IPS-20b (cell line): ENCODE measurements around the gene LUZP1.

ENCODE experiments used
- H3K27ac ChIP-seq: one replicate; pipeline ENCODE4 v1.5.1; 2013; ENCODE audit warnings: low read length
- H3K27me3 ChIP-seq: 2 replicates; pipeline ENCODE4 v1.6.1; 2013; ENCODE audit warnings: mild to moderate bottlenecking, low read length, inconsistent platforms; ENCODE audit not compliant: insufficient read depth
- H3K36me3 ChIP-seq: 2 replicates; pipeline ENCODE4 v1.6.1; 2013; ENCODE audit warnings: low read depth, mild to moderate bottlenecking, inconsistent platforms, low read length, moderate library complexity; ENCODE audit not compliant: insufficient read depth
- H3K4me1 ChIP-seq: 2 replicates; pipeline ENCODE4 v1.6.1; 2013; ENCODE audit warnings: mild to moderate bottlenecking, control low read depth, inconsistent platforms, low read length, moderate library complexity; ENCODE audit not compliant: insufficient read depth
- H3K4me3 ChIP-seq: 2 replicates; pipeline ENCODE4 v1.5.1; 2013; ENCODE audit warnings: mild to moderate bottlenecking, low read length, inconsistent platforms
- H3K9ac ChIP-seq: 2 replicates; pipeline ENCODE4 v1.6.1; 2013; ENCODE audit warnings: low read depth, mild to moderate bottlenecking, inconsistent platforms, low read length, moderate library complexity
- H3K9me3 ChIP-seq: 2 replicates; pipeline ENCODE4 v1.6.1; 2013; ENCODE audit warnings: mild to moderate bottlenecking, low read depth, low read length, inconsistent platforms; ENCODE audit not compliant: insufficient read depth

LUZP1 gene

GRCh38 chr1:23088027-23088426, 80.6 kb downstream of the LUZP1 start:
- H3K4me3 ChIP-seq: no peak overlapping the region
- H3K4me1 ChIP-seq: no peaks in the 10 kb centered on the region
- H3K27me3 ChIP-seq: no peaks in the 10 kb centered on the region
- H3K9me3 ChIP-seq: no peaks in the 10 kb centered on the region
- H3K36me3 ChIP-seq: peaks cover 95% of the 10 kb centered on the region
- no peak overlapping the region for H3K9ac ChIP-seq
- no peak overlapping the region for H3K27ac ChIP-seq

GRCh38 chr1:23085696-23086095, 83.0 kb downstream of the LUZP1 start:
- no peaks in the 10 kb centered on the region for H3K27me3 ChIP-seq
- H3K4me1 ChIP-seq: no peaks in the 10 kb centered on the region
- H3K36me3 ChIP-seq: peaks cover 95% of the 10 kb centered on the region
- no peak overlapping the region for H3K9ac ChIP-seq
- no peak overlapping the region for H3K27ac ChIP-seq
- no peak overlapping the region for H3K4me3 ChIP-seq
- H3K9me3 ChIP-seq: no peaks in the 10 kb centered on the region

GRCh38 chr1:23084880-23085279, 83.8 kb downstream of the LUZP1 start:
- Histone ChIP-seq H3K27ac (no peak overlapping the region), H3K36me3 (peaks cover 95% of the 10 kb centered on the region), H3K4me1 (no peaks in the 10 kb centered on the region), H3K4me3 (no peak overlapping the region), H3K9me3 (no peaks in the 10 kb centered on the region), H3K9ac (no peak overlapping the region), H3K27me3 (no peaks in the 10 kb centered on the region)

DNA sequence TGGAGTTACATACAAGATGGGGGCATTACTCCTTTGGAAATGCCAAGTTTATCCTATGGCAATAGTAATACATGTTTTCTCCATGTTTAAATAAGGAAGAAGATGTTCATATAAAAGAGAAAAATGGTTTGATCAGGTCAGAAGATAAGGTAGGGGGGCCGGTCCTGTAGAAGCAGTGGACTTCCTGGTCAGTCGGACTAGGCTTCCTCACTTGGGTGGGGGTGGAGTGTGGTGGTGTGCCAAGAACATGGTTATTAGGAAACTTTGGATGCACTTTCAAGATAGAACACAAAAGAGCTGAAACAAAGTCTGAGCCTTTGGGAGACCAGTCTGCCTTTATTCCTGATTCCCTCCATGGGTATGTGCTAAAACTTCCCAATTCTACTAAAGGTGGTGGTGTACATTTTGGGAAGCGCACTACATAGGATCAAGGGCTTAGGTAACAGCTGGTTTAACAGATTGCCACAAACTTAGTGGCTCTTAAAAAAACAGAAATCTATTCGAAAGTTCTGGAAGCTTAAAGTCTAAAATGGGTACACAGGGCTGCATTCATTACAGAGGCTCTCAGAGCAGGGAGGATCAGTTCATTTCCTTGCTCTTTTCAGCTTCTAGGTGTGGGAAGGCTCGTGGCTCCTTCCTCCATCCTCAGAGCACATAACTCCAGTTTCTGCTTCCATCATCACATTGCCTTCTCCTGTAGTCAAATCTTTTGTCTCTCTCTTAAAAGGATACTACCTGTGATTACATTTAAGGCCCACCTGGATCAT, 84.8 kb downstream of the LUZP1 start:
- Histone ChIP-seq H3K9me3 (no peaks in the 10 kb centered on the region), H3K27me3 (no peaks in the 10 kb centered on the region), H3K4me1 (no peaks in the 10 kb centered on the region), H3K27ac (no peak overlapping the region), H3K4me3 (no peak overlapping the region), H3K9ac (no peak overlapping the region), H3K36me3 (peaks cover 100% of the 10 kb centered on the region)

GRCh38 chr1:23081376-23081775, 87.3 kb downstream of the LUZP1 start:
- H3K36me3 ChIP-seq: peaks cover 100% of the 10 kb centered on the region
- H3K27ac ChIP-seq: no peak overlapping the region
- no peak overlapping the region for H3K9ac ChIP-seq
- H3K4me3 ChIP-seq: no peak overlapping the region
- no peaks in the 10 kb centered on the region for H3K9me3 ChIP-seq
- H3K4me1 ChIP-seq: no peaks in the 10 kb centered on the region
- H3K27me3 ChIP-seq: no peaks in the 10 kb centered on the region

GRCh38 chr1:23080885-23081284, 87.8 kb downstream of the LUZP1 start:
- Histone ChIP-seq H3K9me3 (no peaks in the 10 kb centered on the region), H3K4me3 (no peak overlapping the region), H3K36me3 (peaks cover 100% of the 10 kb centered on the region), H3K4me1 (no peaks in the 10 kb centered on the region), H3K9ac (no peak overlapping the region), H3K27ac (no peak overlapping the region), H3K27me3 (no peaks in the 10 kb centered on the region)

DNA sequence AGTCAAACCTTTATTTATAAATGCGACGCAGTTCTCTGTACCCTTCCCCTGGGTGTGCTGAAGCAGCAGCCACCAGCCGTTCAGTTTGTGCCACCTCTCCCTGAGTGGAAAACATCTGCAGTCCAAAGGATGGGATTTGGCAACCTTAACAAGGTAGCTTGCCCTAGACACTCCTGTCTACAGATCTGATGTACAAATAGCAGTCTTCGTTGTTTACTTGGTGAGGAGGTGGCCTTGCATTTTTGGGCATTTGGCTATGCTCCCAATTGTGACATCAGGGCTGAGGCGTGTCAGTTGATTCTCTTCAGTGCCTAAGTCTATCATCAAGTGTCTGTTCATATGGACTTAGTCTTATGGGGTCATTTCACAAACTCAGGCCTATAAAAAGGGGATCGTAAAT, 89.6 kb downstream of the LUZP1 start:
- H3K27ac ChIP-seq: no peak overlapping the region
- H3K4me3 ChIP-seq: no peak overlapping the region
- no peaks in the 10 kb centered on the region for H3K4me1 ChIP-seq
- peaks cover 95% of the 10 kb centered on the region for H3K36me3 ChIP-seq
- H3K9me3 ChIP-seq: no peaks in the 10 kb centered on the region
- H3K9ac ChIP-seq: no peak overlapping the region
- H3K27me3 ChIP-seq: no peaks in the 10 kb centered on the region

- Histone ChIP-seq H3K4me1 (no peaks in the 10 kb centered on the region), H3K9me3 (no peaks in the 10 kb centered on the region; the same call in 1 of the 2 replicates), H3K27me3 (no peaks in the 10 kb centered on the region), H3K36me3 (peaks cover 93% of the 10 kb centered on the region), H3K9ac (no peak overlapping the region), H3K27ac (no peak overlapping the region), H3K4me3 (no peak overlapping the region)
These were observed 94.6 kb downstream of the LUZP1 start for GRCh38 chr1:23074012-23074411.

- H3K9ac ChIP-seq: no peak overlapping the region
- no peaks in the 10 kb centered on the region for H3K4me1 ChIP-seq
- no peaks in the 10 kb centered on the region for H3K27me3 ChIP-seq
- no peaks in the 10 kb centered on the region; the same call in 1 of the 2 replicates for H3K9me3 ChIP-seq
- no peak overlapping the region for H3K4me3 ChIP-seq
- peaks cover 99% of the 10 kb centered on the region for H3K36me3 ChIP-seq
- H3K27ac ChIP-seq: no peak overlapping the region
These were observed 99.0 kb downstream of the LUZP1 start for GRCh38 chr1:23069675-23070074.

DNA sequence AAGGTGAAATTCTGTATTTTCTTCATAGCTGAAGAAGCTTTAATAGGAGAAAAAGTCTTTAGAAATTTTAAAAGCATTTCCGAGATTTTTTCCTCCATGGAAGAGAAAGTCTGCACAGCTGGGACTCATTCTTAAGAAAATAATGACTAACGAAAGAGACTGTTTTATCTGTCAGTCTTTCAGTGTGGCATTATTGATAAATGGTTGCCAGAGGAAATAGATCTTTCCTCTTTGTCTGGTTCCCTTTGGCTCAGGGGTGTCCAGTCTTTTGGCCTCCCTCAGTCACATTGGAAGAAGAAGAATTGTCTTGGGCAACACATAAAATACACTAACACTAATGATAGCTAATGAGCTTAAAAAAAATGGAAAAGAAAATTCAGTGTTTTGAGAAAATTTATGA, 99.5 kb downstream of the LUZP1 start:
- peaks cover 99% of the 10 kb centered on the region for H3K36me3 ChIP-seq
- H3K27me3 ChIP-seq: no peaks in the 10 kb centered on the region
- no peaks in the 10 kb centered on the region; the same call in 1 of the 2 replicates for H3K9me3 ChIP-seq
- no peak overlapping the region for H3K4me3 ChIP-seq
- no peak overlapping the region for H3K9ac ChIP-seq
- H3K4me1 ChIP-seq: no peaks in the 10 kb centered on the region
- H3K27ac ChIP-seq: no peak overlapping the region

DNA sequence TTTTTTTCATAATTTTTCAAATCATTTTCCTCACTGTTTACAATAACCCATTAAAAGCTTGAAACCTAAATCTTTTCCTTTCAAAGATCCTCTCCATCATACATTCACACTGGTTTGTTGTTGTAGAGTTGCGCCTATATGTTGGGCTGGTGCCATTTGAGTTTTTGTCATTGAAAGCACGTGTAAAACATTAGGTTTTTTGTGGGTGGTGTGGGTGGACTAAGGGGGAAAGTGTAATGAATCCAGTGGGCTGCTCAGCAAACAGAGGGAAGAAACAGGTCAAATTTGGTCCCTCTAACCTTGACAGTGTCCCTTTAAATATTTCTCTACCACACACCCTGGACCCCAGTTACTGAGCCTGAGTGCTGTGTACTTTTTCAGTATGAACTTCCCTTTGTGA, 102.6 kb downstream of the LUZP1 start:
- Histone ChIP-seq H3K9me3 (no peaks in the 10 kb centered on the region), H3K4me3 (no peak overlapping the region), H3K9ac (no peak overlapping the region), H3K36me3 (peaks cover 97% of the 10 kb centered on the region), H3K4me1 (no peaks in the 10 kb centered on the region), H3K27ac (no peak overlapping the region), H3K27me3 (no peaks in the 10 kb centered on the region)

DNA sequence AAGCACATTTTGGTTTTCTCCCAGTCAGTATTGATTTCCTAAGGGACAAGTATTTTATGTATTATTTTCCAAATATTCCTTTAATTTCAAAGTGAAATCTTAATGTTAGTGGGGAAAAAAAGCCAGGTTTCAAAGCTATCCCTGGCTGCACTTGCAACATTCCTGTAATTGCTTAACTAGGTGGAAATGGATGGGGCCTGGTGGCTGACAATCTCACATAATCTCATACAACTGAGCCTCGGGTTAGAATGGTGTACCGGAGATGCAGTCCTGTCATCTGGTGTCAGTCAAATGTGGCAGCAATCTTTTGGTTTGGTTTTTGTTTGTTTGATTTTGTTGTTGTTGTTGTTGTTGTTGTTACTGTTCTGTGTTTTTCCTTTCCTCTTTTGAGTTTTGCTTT, 103.3 kb downstream of the LUZP1 start:
- no peak overlapping the region for H3K9ac ChIP-seq
- peaks cover 98% of the 10 kb centered on the region for H3K36me3 ChIP-seq
- no peaks in the 10 kb centered on the region for H3K9me3 ChIP-seq
- no peaks in the 10 kb centered on the region for H3K27me3 ChIP-seq
- H3K4me3 ChIP-seq: no peak overlapping the region
- no peak overlapping the region for H3K27ac ChIP-seq
- H3K4me1 ChIP-seq: no peaks in the 10 kb centered on the region
